A549 (cell line): ENCODE measurements around the gene SLC12A9.

Experiments
- MAX ChIP-seq: IDR thresholded peaks from 2 replicates; pipeline ENCODE4 v1.6.1; 2012
- POLR2AphosphoS2 ChIP-seq: conservative IDR thresholded peaks from 2 replicates; pipeline ENCODE4 v1.6.1; 2012; ENCODE audit warnings: low read length, improper control_type of control experiment, inconsistent platforms
- RCOR1 ChIP-seq: fragments of 150-350 bp; IDR thresholded peaks from 2 replicates; pipeline ENCODE4 v1.6.1; 2014; ENCODE audit warnings: antibody characterized with exemption, low read length, low read depth
- ZNF302 ChIP-seq: fragments of 250-450 bp; sonication (Bioruptor Pico); IDR thresholded peaks from 2 replicates; pipeline ENCODE4 v1.9.0; 2021; ENCODE audit warnings: inconsistent platforms, mild to moderate bottlenecking, moderate library complexity
- TF ChIP-seq, protein P1 (sequence below): fragments of >200 bp; sonication (Bioruptor Twin); formaldehyde crosslinking; IDR thresholded peaks from 3 replicates; pipeline ENCODE4 v1.5.1; 2016

DNA sequence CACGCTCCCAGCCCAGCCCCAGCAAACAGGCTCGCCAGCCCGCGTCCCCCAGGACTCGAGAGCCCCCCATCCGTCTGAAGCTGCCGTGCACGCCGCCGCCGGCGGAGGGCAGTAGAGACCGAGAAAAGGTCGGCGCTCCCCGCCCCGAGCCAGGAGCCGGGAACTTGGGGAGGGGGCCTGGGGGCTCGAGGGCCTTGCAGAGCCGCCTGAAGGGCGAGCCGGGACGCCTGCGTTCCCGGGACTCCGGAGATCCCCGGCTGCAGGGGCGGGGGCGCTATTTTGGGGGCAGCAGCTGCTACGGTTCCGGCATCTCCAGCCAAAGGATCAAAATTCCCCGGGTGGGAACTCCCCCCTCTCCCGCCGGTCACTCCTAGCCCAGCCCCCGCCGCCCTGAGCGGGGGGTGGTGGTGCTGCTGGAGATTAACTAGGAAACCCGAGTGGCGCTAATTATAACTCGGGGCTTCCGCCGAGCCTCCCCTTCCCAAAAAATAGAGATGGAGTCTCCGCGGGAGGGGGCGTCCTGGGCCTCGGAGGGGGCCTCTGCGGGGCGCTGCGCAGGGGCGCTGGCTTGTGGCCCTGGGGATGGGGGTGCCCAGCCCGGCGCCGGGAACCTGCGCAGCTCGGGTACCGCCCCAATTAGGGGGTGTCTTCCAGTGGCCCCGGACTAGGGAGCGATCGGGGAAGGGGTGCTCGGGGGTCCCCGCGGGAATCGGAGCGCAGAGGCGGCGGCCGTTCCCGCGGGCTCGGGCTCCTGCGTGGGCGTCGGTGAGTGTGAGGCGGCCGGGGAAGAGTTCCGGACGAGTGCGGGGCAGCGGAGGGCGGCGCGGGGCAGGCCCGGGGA lies 42.6 kb downstream of the SLC12A9 start:
- TF ChIP-seq RCOR1 (no peak), MAX (no peak), POLR2AphosphoS2 (no peak), ZNF302 (CRISPR knock-in tag) (no peak)
- TF ChIP-seq, protein P1, sequence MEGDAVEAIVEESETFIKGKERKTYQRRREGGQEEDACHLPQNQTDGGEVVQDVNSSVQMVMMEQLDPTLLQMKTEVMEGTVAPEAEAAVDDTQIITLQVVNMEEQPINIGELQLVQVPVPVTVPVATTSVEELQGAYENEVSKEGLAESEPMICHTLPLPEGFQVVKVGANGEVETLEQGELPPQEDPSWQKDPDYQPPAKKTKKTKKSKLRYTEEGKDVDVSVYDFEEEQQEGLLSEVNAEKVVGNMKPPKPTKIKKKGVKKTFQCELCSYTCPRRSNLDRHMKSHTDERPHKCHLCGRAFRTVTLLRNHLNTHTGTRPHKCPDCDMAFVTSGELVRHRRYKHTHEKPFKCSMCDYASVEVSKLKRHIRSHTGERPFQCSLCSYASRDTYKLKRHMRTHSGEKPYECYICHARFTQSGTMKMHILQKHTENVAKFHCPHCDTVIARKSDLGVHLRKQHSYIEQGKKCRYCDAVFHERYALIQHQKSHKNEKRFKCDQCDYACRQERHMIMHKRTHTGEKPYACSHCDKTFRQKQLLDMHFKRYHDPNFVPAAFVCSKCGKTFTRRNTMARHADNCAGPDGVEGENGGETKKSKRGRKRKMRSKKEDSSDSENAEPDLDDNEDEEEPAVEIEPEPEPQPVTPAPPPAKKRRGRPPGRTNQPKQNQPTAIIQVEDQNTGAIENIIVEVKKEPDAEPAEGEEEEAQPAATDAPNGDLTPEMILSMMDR = peak; percentile 94
